GM19372 (cell line): ENCODE data around the gene LIPA.
"Not testable (repeated sequence)": the region's sequence is repeated elsewhere in the genome, so short reads cannot be mapped to it uniquely, and the experiment has no call there.

Experiments
- ATAC-seq: cut with Tn5 transposase; IDR thresholded peaks from one replicate; pipeline ENCODE4 v1.9.1; 2021; ENCODE audit warnings: mild to moderate bottlenecking, low read depth, moderate library complexity; ENCODE audit not compliant: unreplicated experiment

Gene LIPA

DNA sequence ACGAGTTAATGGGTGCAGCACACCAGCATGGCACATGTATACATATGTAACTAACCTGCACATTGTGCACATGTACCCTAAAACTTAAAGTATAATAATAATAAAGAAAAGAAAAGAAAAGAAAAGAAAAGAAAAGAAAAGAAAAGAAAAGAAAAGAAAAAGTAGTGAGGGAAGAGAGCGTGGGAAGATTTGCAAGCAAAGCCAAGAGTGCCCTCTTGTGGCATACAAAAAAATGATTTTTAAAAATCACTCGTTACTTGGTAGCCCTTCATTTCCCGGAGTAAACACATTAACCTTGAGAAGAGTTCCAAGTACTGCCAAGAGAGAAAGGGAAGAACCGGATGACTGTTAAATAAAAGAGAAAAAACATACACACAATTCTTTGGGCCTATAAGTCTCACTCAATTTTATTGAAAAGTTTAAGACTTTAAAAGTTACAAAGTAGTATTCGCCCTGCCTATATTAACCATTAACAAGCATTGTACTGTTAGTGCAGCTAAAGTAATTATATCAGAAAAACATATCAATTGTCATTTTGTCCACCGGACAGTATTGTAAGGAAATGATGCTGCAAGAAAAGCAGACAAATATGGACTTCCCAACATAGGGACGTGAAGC is 38.3 kb downstream of the LIPA start:
- no peak for ATAC-seq

DNA sequence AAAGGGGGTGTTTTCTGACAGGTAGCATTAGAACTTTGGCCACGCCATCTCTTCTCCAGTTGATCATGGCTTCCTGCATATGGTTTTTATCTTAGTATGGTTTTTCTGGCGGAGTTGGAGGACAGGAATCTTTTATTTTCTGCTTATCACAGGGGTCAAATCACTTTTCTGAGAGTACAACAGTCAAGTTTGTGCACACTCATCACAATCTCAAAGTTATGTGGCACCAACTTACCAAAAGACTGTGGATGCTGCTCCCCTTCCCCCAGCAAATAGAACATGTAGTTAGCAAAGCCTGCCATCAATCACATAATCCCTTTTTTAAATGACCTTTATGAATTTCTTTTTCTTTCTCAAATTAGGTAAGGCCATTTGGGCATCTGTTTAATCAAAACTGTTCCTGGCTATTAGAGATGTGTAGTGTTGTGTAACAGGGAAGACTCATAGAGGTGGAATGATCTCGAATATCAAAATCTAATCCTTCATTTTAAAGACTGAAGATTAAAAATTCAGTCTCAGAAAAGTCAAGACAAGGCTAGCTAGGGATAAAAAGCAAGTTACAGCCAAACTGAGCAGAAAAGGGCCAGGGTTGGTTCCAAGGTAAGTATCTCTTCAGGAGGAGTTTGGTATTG is 40.7 kb downstream of the LIPA start:
- ATAC-seq = no peak

DNA sequence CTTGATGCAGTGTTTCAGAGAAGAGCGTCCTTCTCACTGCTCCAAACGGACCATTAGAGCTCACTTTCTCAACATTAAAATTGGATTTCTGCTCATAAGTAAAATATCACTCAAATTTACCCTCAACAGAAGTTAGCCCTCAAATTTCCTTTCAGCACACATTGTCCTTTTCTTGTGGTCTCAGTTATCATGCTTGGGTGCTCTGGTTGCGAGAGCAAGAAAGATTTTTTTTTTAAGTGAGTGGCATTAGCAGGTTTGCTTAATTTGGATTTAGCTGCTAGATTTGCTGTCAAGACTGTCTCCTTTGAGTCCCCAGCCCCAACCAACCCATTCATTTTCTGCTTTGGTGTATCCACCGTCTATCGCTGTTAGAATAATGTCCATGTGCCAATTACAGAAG is 41.9 kb downstream of the LIPA start:
- ATAC-seq = no peak

DNA sequence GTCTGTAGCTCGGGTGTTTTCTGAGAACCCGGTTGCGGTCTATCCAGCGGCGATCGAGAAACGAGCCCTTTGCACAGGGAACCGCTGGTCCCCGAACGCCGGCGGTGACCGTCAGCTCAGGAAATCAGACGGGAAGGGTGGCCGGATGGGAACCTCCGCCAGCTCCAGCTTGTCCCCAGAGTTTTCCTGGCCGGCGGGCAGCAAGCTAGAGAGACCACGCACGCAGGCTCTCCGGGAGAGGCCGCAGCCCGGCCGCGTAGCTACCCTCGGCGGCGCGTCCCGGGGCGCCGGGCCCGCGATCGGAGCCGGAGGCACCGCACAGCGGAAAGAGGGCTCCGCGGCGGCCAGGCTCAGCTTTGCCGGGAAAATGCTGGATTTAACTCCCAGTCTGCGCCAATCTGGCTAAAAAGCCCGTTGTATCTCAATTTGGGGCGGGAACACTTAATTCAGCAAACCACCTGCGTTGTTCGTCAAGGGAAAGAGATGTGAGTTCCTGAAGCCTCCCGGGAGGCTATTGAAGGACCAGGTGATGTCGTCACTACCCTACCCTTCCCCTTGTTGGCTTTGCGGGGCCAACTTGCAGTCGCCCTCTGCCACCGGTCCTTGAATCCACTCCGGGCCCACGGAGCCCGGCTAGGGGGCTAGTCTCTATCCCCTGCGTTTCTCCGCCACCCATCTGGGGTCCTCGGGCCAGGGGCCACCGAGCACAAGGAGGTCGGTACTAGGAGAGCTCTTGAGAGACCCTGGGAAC is 43.6 kb downstream of the LIPA start:
- ATAC-seq = no peak

DNA sequence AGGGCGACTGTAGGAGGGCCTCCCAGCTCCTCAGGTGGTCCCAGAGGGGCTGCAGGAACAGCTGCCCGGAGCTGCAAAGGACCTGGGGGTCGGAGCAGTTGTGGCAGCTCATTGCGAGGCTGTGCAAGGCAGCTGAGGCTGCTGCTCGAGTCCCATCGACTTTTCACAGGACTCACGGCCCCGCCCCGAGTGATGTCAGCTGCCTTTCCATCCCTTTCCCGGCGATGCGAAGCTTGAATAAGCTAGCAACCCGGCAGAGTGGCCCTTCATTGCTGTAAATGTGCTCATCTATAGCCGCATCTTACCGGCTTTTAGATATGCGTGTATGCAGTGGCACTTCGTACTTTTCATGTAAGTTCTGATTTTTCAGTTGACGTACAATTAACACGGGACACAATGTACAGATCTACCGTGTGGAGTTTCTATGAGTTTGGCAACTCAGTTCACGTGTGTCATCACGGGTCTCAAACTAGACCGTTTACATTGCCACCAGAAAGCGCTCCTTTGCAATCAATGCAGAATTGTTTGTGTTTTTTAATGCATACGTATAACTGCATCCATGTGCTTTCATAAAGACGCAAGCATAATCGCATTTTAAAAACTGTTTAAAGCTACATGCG is 44.3 kb downstream of the LIPA start, which contains the start of gene CH25H:
Gene CH25H (minus strand): TSS at position 137 of the 620 bp plus-strand sequence. CDS start 25 bp downstream, at position 112.
- no peak for ATAC-seq

DNA sequence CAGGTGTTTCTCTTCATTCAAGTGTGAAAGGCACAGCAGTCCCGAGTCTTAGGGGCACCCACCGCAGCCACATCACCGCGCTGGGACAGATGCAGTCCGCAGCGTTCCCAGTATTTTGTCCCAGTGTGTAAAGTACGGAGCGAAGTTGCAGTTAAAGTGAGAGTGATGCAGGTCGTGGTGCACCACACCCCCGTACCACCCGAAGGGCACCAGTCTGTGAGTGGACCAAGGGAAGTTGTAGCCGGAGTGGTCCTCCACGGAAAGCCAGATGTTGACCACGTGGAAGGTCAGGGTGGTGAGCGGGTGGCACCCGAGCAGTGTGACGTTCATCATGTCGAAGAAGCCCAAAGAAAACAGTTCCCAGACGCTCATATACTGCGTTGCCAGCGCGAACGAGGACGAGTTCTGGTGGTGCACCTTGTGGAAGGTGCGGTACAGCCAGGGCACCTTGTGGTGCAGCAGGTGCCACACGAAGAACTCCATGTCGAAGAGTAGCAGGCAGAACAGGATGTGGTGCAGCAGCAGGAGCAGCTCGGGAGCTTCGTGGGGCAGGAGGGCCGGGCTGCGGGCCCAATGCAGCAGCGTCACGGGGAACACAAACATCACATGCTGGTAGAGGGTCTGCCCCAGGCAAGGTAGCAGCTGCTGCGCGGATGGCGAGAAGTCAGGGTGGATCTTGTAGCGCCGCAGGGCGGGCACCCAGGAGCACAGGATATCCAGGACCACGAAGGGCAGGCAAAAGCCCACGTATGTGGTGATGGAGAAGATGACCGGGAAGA is 45.0 kb downstream of the LIPA start:
- no peak for ATAC-seq

DNA sequence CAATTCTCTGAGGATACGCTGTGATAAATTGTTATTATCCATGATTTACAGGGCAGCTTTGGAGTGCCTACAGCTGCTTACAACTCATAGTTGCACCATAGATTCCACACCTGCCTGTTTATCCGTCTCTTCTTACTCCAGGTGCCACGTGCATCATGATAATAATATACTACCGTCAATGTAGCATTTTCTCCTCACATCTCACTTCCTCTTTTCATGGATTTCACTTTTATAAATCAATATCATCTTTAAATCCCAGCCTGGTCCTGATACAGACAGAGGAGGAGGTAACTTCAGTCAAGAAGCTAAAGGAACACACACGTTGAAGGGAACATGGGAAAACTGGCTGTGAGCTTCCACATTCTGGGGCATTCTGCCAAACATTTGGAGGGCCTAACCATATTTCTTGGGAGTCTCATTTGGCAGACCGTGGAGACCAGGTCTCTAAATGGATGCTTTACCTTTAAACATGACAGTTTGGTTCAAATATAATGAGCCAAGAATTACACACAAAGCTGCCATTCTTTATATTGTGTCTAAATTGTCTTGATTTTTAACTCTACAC is 46.9 kb downstream of the LIPA start:
- ATAC-seq = no peak

DNA sequence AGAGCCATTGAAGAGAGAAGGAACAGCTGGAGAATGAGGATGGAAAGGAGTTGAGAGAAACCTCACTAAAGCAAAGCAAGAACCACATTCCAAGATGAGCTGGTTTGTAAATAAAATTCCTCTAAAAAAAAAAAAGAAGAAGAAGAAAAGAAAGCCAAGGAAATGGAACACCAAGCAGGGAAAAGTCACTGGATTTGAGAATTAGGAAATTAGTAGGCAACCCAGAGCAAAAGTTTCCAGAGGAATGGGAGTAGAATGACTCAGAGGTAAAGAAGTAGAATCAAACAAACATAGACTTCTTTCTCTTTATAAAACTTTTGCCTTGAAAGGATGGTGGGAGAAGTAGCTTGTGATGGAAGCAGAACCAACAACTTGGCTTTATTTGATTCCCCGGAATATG is 48.3 kb downstream of the LIPA start:
- ATAC-seq = no peak

DNA sequence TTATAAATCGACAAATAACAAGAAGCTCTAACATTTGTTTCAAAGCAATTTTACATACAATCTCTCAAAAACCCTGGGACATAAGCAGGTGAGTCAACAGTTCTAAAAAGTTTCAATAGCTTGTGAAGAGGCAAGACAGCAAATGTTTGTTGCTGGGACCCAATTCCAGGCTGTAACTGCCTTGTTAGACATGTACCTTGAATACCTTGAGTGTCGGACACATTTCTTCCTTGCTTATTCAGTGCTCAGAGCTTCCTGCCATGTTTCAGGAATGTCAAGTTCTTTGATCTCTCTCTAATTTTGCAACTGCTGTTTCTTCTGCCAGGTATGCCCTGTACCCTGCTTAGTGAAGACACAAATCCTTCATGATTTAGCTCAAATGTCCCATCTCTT is 49.5 kb downstream of the LIPA start:
- no peak for ATAC-seq

DNA sequence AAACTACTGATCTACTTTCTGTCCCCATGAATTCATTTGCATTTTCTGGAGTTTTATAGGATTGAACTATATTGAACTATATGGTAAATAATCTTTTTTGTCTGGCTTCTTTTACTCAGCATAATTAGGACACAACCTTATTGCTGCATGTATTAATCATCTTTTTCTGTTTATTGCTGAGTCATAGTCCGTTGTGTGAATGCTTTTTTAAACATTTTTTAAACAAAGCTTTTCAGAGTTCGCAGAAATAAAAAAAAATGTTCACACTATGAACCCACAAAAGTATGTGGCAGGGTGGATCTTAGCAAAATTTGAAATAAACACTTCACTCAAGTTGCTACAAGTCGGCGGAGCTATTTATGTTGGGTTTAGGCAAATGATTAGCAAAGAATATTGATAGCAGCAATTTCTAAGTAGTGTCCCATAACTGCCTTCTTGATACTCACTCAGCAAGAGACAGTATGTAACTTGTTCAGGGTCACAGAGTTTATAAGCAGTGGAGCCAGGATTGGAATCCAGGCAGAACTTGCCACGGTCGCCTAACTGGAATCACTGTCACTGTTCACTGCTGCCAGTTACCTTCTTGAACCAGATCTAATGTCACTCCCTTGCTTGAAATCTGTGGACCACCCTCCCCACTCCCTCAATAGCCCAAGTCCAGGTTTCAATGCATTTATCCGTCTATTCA is 50.1 kb downstream of the LIPA start:
- ATAC-seq = no peak

DNA sequence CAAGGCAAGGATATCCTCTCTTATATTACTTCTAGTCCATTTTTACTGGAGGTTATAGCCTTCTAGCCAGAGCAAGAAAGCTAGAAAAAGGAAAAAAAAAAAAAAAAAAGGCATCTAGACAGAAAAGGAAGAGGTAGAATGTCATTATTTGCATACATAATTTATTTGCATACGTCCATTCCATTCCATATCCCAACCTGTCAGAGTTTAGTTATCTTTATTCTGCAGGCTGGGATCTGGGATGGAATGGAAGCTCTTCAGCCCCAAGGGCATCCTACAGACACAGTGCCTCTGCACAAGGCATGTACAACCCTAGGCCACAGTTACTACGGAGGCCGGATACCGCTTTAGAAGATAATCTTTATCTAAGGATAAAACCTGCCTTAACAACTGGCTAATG is 54.1 kb downstream of the LIPA start:
- no peak for ATAC-seq

DNA sequence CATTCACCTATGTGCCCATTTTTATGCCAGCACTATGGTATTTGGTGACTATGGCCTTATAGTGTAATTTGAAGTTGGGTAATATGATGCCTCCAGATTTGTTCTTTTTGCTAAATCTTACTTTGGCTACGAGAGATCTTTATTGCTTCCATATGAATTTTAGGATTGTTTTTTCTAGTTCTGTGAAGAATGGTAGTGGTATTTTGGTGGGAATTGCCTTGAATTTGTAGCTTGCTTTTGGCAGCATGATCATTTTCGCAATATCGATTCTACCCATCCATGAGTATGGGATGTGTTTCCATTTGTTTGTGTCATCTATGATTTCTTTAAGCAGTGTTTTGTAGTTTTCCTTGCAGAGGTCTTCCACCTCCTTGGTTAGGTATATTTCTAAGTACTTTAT is 60.3 kb downstream of the LIPA start:
- ATAC-seq = not testable (repeated sequence)

DNA sequence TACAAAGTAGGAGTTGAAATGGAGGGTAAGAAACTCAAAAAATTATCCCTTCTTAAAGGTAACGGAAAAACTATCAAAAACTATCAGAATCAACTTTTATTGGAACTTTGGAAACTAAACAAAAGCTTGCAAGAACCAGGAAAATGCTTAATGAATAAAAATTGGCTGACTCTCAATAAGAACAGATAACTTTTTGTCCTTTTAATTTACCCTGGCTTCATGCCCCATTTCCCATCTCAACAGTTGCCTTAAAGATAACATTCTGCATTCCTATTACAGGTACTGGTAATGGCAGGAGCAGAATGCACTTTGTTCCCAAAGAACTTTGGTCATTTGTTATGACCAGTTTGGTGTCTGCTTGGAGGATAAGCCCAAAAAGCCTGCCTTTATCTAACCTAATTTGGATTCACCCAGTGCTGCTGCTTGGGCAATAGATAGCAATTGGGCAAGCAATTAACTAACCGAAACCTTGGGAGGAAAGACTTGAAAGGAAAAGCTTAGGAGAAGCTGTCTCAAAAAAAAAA is 62.3 kb downstream of the LIPA start:
- no peak for ATAC-seq

DNA sequence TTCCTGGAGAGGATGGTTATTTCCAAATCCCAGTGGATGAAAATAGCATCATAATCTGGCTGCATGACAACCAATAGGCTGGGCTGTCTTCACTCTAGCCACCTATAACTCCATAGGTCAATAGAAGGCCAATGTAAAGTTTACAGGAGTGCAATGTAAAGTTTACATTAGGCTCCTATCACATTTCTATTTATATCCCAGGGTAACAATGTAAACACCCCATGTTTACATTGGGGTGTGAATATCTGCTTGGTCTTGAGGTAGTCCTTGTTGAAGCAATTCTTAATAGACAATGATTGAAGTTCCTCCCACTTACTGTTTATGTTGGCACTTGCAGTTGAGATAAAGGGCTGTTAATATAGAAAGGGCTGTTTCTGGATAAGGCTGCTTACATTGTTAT is 65.9 kb downstream of the LIPA start:
- no peak for ATAC-seq

DNA sequence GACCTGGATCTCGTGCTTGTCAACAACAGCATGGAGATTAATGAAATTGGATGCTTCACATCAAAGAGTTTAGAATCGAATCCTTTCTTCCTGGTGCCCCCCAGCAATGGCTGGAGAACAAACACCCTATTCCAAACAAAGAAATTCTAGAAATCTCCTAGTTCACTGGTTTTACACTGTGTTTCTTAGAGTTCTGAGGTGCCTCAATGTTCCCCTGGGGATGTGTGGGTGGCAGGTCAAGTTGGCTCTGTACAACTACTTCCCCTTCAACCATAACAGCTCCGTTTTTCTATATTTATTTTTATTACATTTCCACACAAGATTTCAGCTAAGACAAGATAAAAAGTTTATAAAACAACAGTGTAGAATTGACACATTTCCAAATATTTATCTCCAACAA is 66.9 kb downstream of the LIPA start:
- ATAC-seq = no peak

DNA sequence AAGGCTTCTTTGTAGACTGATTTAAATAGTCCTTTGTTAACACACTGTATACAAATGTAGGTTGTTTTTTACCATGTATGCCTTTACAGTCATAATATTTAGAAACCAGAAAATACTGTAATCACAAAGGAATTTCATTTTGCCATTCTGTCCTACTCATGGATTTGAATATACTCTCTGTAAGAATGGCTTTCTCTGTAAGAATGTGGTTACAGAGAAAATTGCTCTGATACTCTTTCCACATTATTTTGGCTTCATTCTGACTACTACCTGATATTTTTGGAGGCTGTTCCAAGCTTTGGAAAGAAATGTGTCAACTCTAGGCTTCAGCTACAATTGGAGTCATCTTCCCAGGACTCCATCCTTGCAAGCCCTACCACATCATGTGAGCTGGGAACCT is 68.0 kb downstream of the LIPA start:
- no peak for ATAC-seq

DNA sequence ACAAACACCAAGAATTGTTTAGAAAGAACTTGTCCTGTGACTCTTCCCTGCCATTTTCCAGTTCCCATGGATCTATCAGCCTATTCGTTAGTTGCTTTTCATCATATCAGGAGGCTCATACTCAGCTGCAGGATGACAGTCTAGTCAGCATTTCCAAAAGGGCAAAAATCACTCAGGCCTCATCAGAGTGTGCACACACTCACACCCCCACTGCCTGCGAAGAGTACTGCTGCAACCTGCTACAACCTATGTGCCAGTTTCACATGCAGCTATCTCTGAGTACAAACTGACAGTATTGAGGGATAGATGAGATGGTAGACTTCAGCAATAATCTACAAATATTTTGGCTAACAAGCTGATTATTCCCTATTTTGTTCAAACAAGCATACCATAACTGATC is 68.7 kb downstream of the LIPA start:
- ATAC-seq = no peak

DNA sequence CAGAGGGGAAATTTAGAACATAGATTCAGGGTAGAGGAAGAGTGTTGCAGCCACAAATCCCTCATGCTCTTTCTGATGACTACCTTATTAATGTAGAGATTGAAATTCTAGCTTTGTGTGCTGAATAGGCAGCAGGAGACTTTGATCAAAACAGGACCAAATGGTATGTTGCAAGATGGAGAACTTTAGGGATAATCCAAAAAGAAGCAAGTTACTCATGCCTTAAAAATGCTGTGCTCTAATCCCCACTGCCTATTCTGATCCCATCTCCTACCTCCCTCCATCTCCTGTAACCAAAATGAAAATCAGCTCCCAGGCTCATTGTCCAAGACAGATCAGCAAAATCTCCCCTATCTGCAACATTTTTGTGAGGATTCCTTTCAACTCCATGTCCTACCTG is 75.8 kb downstream of the LIPA start:
- no peak for ATAC-seq

DNA sequence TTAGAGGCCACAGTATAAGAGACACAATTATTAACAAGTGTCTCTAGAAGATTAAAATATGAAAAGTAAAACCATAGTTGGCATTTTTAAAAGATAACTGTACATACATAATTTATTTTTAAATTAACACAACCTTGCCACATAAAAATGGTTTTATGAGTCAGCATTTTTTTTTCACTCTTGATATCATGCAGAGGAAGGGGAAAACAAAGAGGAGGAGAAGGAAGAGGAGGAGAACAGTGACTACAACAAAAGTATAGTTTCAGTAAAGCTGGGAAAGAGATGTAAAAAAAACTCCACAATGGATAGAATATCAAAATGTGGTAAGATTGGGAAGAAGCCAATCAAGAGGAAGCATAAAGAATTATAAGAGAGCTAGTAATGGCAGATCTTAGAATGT is 78.5 kb downstream of the LIPA start:
- no peak for ATAC-seq

DNA sequence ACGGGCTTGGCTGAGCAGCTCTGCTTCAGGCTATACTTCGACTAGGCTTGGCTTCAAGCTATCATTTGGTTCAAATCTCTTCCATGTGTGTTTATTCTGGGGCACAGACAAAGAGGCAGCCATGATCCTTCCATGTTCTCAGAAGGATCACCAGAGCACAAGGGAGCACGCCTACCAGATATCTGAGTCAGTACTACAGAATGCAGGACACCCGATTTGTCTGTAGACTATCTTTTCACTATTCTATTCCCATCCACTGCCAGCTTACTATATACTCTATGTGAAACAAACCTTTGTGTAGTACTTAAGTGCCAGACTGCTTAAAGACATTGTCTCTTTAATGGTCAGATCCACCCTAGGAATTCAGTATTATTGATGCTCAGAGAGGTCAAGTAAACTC is 79.6 kb downstream of the LIPA start:
- no peak for ATAC-seq
